Stimulated activated naive CD8-positive, alpha-beta T cell treated with anti-CD3 and anti-CD28 coated beads, Interleukin-15, amount 100 ng/mL, for 72 hours (primary cell): ENCODE measurements around the gene GUCD1.
"Not testable (repeated sequence)": the region's sequence is repeated elsewhere in the genome, so short reads cannot be mapped to it uniquely, and the experiment has no call there.

Source experiments
- ATAC-seq: fragments of 150-1000 bp; cut with Tn5 transposase; 2 replicates; pipeline ENCODE4 v1.10.0; 2021; ENCODE audit warnings: mild to moderate bottlenecking, moderate library complexity
- DNase-seq, 2 donors: peaks; one replicate each; pipeline ENCODE4 v3.0.0; 2021 to 2022
- H3K27ac Mint-ChIP-seq, 2 donors: one replicate each; pipeline ENCODE4 v1.8.0; 2022; ENCODE audit warnings: mild to moderate bottlenecking in 2 of 2, mixed read lengths in 2 of 2, moderate library complexity in 2 of 2
- H3K27me3 Mint-ChIP-seq: one replicate; pipeline ENCODE4 v1.8.0; 2022; ENCODE audit warnings: mixed read lengths
- H3K4me1 Mint-ChIP-seq: one replicate; pipeline ENCODE4 v1.8.0; 2022; ENCODE audit warnings: mild to moderate bottlenecking, mixed read lengths
- H3K4me3 Mint-ChIP-seq, 2 donors: one replicate each; pipeline ENCODE4 v1.8.0; 2022; ENCODE audit warnings: mild to moderate bottlenecking in 2 of 2, mixed read lengths in 2 of 2, moderate library complexity in 1 of 2
- H3K9me3 Mint-ChIP-seq, 2 donors: one replicate each; pipeline ENCODE4 v1.8.0; 2022; ENCODE audit warnings: mixed read lengths in 2 of 2

The GUCD1 gene

DNA sequence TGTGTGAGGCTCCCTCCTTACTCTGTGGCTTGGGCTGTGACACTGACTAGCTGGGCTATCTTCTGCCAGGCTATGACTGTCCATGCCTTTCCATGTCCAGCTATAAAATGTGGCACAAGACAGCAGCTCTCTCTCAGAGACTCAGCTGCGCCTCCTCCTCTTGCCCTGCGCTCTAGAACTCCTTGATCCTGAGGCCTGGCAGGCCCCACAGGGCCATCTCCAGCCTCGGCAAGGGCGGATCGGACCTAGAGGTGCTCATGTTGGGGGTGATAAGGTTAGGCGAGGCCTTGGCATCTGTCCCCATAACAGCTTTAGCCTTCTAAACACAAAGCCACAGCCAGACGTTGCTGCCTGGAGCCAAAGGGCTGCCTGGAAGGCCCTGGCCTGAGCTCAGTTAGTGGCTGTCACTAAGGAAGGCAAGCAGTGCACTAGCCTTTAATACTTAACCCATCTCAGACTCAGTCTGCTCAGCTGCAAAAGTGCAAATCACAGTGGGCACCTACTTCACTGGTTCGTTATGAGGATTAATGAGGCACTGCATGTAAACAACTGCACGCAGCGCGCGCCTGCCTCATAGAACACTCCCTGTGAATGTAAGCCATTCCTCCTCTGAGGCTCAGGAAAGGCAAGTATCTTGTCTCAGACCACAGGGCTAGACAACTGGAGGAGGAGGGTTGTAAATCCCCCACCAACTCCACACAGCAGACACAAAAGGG, 1.2 kb downstream of the GUCD1 start:
- Mint-ChIP-seq H3K4me3 (peak overlapping the region; percentile 97 to 100), H3K27me3 (no peaks in the 10 kb centered on the region), H3K27ac (peak overlapping the region; percentile 99), H3K9me3 (no peaks in the 10 kb centered on the region), H3K4me1 (peaks cover 50% of the 10 kb centered on the region)
- ATAC-seq (no peak), DNase-seq (no peak)

GRCh38 chr22:24552503-24553286, 2.2 kb downstream of the GUCD1 start:
- H3K4me1 Mint-ChIP-seq, result peaks cover 42% of the 10 kb centered on the region

DNA sequence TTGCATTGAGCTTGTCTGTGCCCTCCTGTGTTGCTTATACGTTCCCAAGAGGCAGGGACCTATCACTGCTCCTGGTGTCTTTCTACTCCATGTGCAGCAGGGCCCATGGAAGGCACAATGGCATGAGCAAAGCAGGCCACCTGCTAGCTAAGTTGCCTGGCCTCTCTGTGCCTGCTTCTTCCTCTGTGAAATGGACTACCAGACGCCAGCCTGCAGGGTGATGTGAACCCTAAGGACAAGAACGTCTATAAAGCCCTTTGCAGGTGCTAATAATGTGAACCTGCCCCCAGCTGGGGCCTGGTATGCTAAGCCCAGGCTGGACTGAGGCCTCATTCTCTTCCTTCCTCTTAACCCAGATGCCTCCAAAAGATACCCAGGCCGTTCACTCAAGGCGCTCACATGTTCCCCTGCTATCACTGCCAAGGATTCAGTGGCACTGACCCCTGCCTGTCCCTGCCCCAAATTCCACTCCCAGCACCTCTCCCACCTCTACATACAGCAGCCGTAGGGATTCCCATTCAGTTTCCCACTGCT, 4.0 kb downstream of the GUCD1 start:
- Mint-ChIP-seq H3K27me3 (no peaks in the 10 kb centered on the region), H3K4me3 (no peak overlapping the region), H3K4me1 (peaks cover 38% of the 10 kb centered on the region), H3K9me3 (no peaks in the 10 kb centered on the region), H3K27ac (peak overlapping the region in 1 of 2 donors; percentile 60)
- ATAC-seq (no peak), DNase-seq (no peak)

More at GRCh38 chr22:24552503-24553286, 2.2 kb downstream of the GUCD1 start:
- not testable (repeated sequence) for H3K27me3 Mint-ChIP-seq, H3K9me3 Mint-ChIP-seq, ATAC-seq, DNase-seq
- H3K27ac Mint-ChIP-seq, result peak overlapping the region in 1 of 2 donors; percentile 70
- H3K4me3 Mint-ChIP-seq, result peak overlapping the region; percentile 97 to 100

DNA sequence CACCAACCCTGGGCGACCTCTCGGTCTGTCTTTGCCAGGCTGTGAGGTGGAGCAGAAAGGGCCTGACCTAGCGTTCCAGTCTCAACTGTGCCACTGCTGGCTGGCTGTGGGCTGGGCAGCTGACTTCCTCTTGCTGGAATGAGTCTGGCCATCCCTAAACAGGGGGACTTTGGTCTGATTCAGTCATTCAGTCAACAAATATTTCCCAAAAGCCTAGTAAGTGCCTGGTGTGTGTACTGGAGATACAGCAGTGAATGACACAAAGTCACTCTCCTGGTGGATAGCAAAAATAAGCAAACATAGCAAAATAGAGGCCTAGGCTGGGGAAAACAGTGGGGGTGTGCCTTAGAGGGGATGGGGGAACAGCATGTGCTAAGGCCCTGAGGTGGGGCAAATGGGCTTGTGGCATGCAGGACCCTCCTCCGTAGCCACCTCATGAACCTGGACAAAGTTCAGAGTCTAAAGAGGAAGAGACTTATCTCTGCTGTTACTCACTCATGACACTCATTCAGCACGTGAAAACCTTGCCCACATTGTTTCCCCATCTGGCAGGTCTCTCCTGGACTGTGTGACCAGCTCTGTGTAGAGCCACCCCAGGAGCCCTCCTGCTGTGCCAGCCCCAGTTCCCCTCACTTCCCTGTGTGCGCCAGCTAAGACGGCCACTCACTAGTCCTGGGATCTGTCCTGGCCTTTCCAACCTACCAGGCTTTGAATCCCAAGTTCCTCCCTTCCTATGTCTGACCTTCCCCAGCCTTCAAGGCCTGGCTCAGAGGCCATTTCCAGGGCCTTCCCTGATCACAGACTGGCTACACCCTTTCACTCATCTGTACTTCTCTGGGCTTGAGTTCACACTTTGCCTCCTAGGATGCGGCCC, 4.7 kb downstream of the GUCD1 start:
- peak overlapping the region in 1 of 2 donors; percentile 60 for H3K27ac Mint-ChIP-seq

GRCh38 chr22:24548812-24549211, 6.1 kb downstream of the GUCD1 start:
- DNase-seq (no peak), ATAC-seq (no peak)
- Mint-ChIP-seq H3K9me3 (no peaks in the 10 kb centered on the region), H3K27ac (peak overlapping the region in 1 of 2 donors; percentile 54), H3K4me3 (no peak overlapping the region), H3K4me1 (peaks cover 30% of the 10 kb centered on the region), H3K27me3 (no peaks in the 10 kb centered on the region)

More for the DNA sequence above, 4.7 kb downstream of the GUCD1 start:
- ATAC-seq (no peak), DNase-seq (no peak)
- Mint-ChIP-seq H3K4me1 (peaks cover 38% of the 10 kb centered on the region), H3K27me3 (no peaks in the 10 kb centered on the region), H3K9me3 (no peaks in the 10 kb centered on the region), H3K4me3 (no peak overlapping the region)

DNA sequence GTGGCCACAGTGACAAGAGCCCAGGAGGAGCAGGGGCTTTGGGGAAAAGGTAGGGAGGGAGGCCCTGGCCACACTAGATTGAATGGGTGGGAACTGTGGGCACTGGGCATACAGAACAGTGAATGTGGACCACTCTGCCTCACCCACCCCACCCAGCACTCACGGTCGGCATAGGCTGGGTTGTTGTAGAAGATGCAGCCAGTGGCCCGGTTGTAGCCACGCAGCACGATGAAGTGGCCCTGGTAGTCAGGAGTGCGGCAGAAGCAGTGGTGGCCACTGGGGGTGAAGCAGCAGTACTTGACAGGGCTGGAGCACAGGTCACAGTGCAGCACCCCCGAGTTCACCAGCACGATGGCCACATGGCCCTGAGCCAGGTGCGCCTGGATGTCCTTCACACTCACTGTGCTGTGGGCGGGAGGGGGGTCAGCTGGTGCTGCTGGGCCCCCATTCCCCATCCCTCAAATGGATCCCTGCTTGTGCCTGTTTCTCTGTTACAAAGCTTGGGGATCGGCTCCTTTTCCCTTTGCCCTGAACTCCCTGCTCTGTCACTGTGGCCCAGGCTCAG, 11.2 kb downstream of the GUCD1 start:
- no peak for DNase-seq
- Mint-ChIP-seq H3K27ac (peak overlapping the region; percentile 19 to 83), H3K4me1 (peaks cover 6% of the 10 kb centered on the region), H3K27me3 (no peaks in the 10 kb centered on the region), H3K9me3 (no peaks in the 10 kb centered on the region), H3K4me3 (no peak overlapping the region)
- ATAC-seq, result no peak

DNA sequence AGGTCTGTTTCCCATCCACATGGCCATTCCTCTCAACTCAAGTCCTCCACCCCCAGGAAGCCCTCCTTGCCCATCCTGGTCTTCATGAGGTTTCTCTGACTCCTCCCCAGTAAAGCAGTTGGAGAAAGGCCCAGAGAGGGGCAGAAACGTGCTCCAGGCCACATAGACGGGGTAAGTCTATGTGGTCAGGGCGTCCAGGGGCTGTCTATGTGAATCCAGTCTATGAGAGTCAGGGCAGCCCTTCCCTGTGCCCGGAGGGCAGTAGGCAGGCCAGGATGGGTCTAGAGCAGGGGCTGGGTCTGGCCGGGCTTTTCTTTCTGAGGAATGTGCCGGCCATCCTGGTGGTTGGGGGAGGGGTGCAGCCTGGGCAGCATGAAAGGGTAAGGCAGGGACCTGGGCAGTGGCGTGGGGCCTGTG, 11.7 kb downstream of the GUCD1 start:
- ATAC-seq (no peak), DNase-seq (no peak)
- H3K4me3 Mint-ChIP-seq, result no peak overlapping the region
- H3K27me3 Mint-ChIP-seq, result no peaks in the 10 kb centered on the region
- H3K27ac Mint-ChIP-seq, result peak overlapping the region in 1 of 2 donors; percentile 83
- H3K9me3 Mint-ChIP-seq, result no peaks in the 10 kb centered on the region
- peaks cover 6% of the 10 kb centered on the region for H3K4me1 Mint-ChIP-seq

DNA sequence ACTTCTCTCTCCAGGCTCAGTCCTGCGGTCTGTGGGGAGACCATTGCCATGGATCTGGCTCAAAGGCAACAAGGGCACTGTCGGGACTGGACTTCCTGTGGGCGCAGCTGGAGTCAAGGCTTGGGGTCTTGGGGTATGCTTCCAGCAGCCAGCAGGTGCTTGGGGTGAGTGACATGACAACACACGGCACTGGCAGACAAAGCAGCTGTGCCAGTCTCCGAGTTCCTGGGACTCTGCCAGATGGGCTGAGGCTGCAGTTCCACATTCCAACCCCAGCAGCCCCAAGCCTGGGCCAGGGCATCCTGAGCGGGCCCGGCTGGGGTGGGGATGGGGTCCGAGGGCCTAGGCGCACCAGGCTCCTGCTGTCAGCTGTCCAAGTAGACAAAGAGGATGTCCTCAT, 12.3 kb downstream of the GUCD1 start:
- no peak for DNase-seq
- peaks cover 3% of the 10 kb centered on the region for H3K4me1 Mint-ChIP-seq
- peak overlapping the region in 1 of 2 donors; percentile 74 for H3K27ac Mint-ChIP-seq
- H3K27me3 Mint-ChIP-seq, result no peaks in the 10 kb centered on the region
- ATAC-seq, result no peak
- H3K9me3 Mint-ChIP-seq, result no peaks in the 10 kb centered on the region
- H3K4me3 Mint-ChIP-seq, result no peak overlapping the region

DNA sequence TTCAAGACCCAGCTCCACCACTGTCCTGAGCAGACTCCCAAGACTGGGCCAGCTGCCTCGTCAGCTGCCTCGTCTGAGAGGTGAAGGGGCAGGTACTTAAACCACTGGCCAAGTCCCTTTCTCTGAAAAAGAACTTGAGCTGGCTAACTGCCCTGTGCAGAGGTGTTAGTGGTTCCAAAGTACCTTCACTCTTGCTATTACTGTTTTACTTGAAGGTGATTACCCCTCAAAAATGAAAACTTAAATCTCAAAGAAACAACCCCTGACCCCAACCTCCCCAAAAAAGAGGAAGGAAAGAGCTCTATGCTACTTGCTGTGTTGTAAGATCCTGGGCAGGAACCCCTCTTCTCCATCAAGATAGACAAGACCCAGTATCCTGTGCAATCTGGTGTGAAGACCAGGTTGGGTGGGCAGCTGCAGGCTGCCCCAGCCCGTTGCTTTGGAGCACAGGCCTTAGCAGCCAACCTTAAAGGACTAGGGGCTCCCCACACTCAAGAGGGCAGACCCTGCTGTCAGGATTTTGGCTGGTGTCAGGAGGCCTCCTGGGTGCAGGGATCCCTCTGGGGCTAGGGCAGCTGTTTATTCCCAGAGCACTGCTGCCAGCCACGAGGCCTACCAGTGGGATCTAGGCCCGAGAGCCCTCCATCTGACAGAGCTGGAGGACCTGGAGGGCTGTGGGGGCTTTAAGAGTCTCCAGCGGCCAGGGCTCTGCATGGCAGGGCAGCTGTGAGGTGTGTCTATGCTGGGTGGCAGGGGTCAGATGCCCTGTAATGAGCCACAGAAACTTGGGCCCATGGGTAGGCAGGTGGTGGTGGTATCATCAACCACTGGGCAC, 13.0 kb downstream of the GUCD1 start:
- H3K9me3 Mint-ChIP-seq, result no peaks in the 10 kb centered on the region
- ATAC-seq, result no peak

DNA sequence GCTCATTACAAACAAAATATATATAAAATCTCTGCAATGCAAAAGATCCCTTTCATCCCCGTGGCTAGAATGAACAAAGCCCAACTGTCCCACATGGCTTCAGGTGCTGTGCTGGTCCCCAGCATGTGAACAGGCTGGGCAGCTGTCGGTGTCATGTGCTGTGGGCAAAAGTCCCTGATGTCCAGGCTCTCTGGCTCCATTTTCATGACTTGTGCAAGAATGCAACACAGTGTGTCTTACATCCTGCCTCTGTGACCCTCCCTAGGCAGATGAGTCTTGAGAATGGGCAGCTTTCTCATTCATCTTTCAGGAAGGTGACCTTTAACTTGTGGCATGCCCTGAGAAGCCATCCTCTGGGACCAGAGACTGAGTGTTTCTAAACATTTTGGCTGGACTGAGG, 14.5 kb downstream of the GUCD1 start:
- Mint-ChIP-seq H3K27me3 (no peaks in the 10 kb centered on the region), H3K27ac (no peak overlapping the region), H3K4me1 (no peaks in the 10 kb centered on the region), H3K9me3 (no peaks in the 10 kb centered on the region), H3K4me3 (no peak overlapping the region)
- ATAC-seq, result no peak
- DNase-seq, result no peak

More for the DNA sequence above, 13.0 kb downstream of the GUCD1 start:
- no peaks in the 10 kb centered on the region for H3K27me3 Mint-ChIP-seq
- H3K4me1 Mint-ChIP-seq, result no peaks in the 10 kb centered on the region
- no peak for DNase-seq
- H3K27ac Mint-ChIP-seq, result peak overlapping the region in 1 of 2 donors; percentile 42
- H3K4me3 Mint-ChIP-seq, result no peak overlapping the region

DNA sequence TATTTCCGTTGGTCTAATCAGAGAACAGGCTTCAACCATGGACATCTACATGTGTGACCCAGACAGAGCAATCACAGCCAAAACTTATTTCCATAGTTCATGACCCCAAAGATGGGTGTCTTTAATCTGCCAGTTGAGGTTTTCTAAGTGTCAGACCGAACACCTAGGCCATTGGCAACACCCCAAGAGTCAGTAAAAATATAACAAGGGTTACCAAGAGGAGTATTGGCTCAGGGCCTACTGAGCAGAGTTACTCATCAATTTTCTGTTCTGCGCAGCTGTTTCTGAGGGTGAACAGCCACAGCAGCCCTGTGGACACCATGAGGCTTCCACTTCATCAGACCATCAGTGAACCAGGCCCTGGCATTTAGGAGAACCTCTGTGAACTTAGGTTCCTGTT, 18.8 kb downstream of the GUCD1 start:
- Mint-ChIP-seq H3K4me1 (no peaks in the 10 kb centered on the region), H3K9me3 (no peaks in the 10 kb centered on the region), H3K4me3 (no peak overlapping the region), H3K27me3 (no peaks in the 10 kb centered on the region), H3K27ac (no peak overlapping the region)
- no peak for ATAC-seq
- no peak for DNase-seq

DNA sequence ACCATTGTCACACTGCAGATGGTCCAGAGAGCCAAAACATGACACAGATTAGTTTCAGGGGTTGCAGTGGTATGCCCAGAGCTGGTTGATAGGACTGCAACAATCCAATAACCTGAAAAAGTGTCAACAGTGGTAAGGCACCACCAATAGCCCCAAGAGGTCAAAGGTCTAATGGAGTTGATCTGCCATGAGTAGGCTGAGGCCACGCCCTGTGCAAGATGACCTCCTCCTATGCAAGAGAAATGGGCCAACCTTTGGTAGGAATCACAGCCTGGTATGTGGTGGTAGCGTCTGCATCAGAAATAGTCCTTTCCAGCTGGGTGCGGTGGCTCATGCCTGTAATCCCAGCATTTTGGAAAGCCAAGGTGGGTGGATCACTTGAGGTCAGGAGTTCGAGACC, 19.6 kb downstream of the GUCD1 start:
- H3K27ac Mint-ChIP-seq, result no peak overlapping the region
- H3K4me3 Mint-ChIP-seq, result no peak overlapping the region
- DNase-seq, result no peak
- ATAC-seq, result no peak
- no peaks in the 10 kb centered on the region for H3K4me1 Mint-ChIP-seq
- no peaks in the 10 kb centered on the region for H3K27me3 Mint-ChIP-seq
- H3K9me3 Mint-ChIP-seq, result no peaks in the 10 kb centered on the region

GRCh38 chr22:24532075-24532474, 22.9 kb downstream of the GUCD1 start:
- no peak overlapping the region for H3K4me3 Mint-ChIP-seq
- peak overlapping the region in 1 of 2 donors; percentile 27 for H3K27ac Mint-ChIP-seq
- DNase-seq, result no peak
- H3K9me3 Mint-ChIP-seq, result no peaks in the 10 kb centered on the region
- no peak for ATAC-seq
- no peaks in the 10 kb centered on the region for H3K4me1 Mint-ChIP-seq
- H3K27me3 Mint-ChIP-seq, result no peaks in the 10 kb centered on the region

DNA sequence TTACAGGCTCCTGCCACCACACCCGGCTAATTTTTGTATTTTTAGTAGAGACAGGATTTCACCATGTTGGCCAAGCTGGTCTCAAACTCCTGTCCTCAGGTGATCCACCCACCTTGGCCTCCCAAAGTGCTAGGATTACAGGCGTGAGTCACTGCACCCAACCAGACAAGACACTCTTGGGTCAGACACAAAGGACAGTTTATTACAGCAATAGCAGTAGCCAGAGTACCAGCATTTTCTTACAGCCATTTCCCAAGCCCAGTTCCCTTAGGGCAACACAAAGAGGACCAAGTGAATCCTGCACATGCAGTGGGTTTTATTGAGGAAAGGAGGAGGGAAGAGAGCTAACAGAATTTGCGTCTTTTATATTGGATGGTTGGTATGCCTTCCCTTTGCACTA, 24.0 kb downstream of the GUCD1 start:
- not testable (repeated sequence) for ATAC-seq, H3K27me3 Mint-ChIP-seq, H3K4me3 Mint-ChIP-seq, H3K4me1 Mint-ChIP-seq, H3K27ac Mint-ChIP-seq, DNase-seq, H3K9me3 Mint-ChIP-seq
